BJ (cell line): ENCODE measurements around the gene ANKH. TPM values are rescaled to one million over a fixed set of nuclear protein-coding genes. Genes with fewer than 3 reads are reported as not detected.

ENCODE experiments used
- CTCF ChIA-PET: fragments of 350-600 bp; formaldehyde crosslinking; extraction: SDS; loops from one replicate; lab custom pipeline; 2021; ENCODE audit warnings: antibody characterized with exemption, inconsistent platforms; lab: Yijun Ruan, JAX
- POLR2A ChIA-PET: fragments of 300-600 bp; sonication (Branson Sonifier 250); formaldehyde crosslinking; extraction: SDS; loops from one replicate; lab custom pipeline; 2021; ENCODE audit warnings: antibody characterized with exemption; lab: Charles Lee
- DNase-seq: peaks from one replicate; pipeline ENCODE4 v3.0.0-alpha.2; 2011; ENCODE audit warnings: low read depth
- H3K27me3 ChIP-seq: 2 replicates; pipeline ENCODE4 v1.6.0; 2011; ENCODE audit warnings: low read length; ENCODE audit not compliant: control insufficient read depth, insufficient read depth
- H3K36me3 ChIP-seq: 2 replicates; pipeline ENCODE4 v1.5.1; 2011; ENCODE audit warnings: low read length; ENCODE audit not compliant: control insufficient read depth, insufficient read depth
- H3K4me3 ChIP-seq: 2 replicates; pipeline ENCODE4 v1.5.1; 2011; ENCODE audit warnings: low read depth, mild to moderate bottlenecking, control low read depth, low read length
- polyA plus RNA-seq: library from polyadenylated mRNA; depleted of rRNA; stranded (reverse); fragments of >200 nt; gene quantifications from 2 replicates; pipeline ENCODE4 v1.2.3, GENCODE V29; 2011
- TF ChIP-seq, protein P1 (sequence below): IDR thresholded peaks from 2 replicates; pipeline ENCODE4 v1.5.1; 2011; ENCODE audit warnings: low read depth, mild to moderate bottlenecking, control low read depth, inconsistent platforms, low read length, moderate library complexity; ENCODE audit not compliant: insufficient read depth

Gene ANKH
- polyA plus RNA-seq, 1 experiment = 65.3 TPM

DNA sequence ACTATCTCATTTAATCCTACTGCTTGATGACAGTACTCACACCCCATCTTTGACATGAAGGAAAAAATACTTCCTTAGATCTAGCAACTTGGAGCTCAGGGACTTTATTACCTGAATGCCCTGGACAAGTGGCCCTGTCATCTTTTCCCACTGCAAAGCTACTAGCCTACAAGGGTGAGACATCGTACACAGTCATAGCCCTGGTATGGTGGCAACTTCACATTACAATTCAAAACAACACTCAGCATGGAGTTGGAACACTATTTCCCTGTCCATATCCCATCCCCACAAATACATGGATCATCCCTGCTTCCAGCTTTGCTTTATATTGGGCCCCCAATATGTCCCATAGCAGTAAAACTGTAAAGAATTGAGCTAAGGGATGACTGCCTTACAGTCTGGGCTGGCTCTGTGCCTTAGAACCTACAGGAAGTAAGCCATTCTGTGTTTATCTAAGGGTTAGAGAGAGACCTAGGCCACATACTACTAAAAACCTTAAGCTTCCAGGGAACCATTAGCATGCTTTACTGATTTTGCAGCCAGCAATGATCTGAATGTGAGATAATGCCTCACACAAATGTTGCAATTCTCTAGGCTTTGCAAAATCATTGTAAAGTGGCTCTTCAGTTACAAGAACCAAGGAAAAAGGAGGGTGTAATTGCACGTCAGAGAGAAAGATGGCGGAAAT is 151.2 kb downstream of the ANKH start:
- CTCF ChIA-PET = interaction anchor here (0.6 to 2.3 kb wide), 7 partner anchors 10 to 283 kb away, joined by 3 to 11 read pairs (median 4); no protein-coding TSS in a partner anchor

DNA sequence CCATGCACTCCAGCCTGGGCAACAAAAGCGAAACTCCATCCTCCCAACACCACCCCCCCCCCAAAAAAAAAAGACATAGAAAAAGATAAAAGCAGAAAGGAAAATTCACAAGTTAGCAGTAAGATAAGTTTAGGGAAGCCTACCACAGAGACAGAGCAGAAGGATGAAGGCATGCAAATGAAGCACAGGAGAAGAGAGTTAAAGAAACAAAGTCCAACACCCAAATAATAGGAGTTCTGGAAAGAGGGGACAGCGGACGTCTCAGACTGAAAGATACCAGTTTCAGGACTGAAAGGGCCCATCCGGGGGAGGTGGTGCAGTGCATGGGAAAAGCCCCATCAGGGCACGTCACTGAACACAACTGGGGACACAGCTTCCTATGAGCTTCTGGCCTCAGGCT is 152.8 kb downstream of the ANKH start:
- TF ChIP-seq, protein P1, sequence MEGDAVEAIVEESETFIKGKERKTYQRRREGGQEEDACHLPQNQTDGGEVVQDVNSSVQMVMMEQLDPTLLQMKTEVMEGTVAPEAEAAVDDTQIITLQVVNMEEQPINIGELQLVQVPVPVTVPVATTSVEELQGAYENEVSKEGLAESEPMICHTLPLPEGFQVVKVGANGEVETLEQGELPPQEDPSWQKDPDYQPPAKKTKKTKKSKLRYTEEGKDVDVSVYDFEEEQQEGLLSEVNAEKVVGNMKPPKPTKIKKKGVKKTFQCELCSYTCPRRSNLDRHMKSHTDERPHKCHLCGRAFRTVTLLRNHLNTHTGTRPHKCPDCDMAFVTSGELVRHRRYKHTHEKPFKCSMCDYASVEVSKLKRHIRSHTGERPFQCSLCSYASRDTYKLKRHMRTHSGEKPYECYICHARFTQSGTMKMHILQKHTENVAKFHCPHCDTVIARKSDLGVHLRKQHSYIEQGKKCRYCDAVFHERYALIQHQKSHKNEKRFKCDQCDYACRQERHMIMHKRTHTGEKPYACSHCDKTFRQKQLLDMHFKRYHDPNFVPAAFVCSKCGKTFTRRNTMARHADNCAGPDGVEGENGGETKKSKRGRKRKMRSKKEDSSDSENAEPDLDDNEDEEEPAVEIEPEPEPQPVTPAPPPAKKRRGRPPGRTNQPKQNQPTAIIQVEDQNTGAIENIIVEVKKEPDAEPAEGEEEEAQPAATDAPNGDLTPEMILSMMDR = no peak
- POLR2A ChIA-PET = no interaction called here
- Histone ChIP-seq H3K36me3 (peaks cover 10% of the 10 kb centered on the region), H3K4me3 (no peak overlapping the region), H3K27me3 (no peaks in the 10 kb centered on the region)
- no peak for DNase-seq
- CTCF ChIA-PET = no interaction called here

More for the DNA sequence above, 151.2 kb downstream of the ANKH start:
- POLR2A ChIA-PET = interaction anchor here (0.7 kb wide), 1 partner anchor 11 kb away, joined by 4 read pairs; no protein-coding TSS in a partner anchor
- peaks cover 2% of the 10 kb centered on the region; the same call in 1 of the 2 replicates for H3K36me3 ChIP-seq
- DNase-seq = no peak
- H3K27me3 ChIP-seq = no peaks in the 10 kb centered on the region
- TF ChIP-seq, protein P1 = no peak
- H3K4me3 ChIP-seq = no peak overlapping the region

DNA sequence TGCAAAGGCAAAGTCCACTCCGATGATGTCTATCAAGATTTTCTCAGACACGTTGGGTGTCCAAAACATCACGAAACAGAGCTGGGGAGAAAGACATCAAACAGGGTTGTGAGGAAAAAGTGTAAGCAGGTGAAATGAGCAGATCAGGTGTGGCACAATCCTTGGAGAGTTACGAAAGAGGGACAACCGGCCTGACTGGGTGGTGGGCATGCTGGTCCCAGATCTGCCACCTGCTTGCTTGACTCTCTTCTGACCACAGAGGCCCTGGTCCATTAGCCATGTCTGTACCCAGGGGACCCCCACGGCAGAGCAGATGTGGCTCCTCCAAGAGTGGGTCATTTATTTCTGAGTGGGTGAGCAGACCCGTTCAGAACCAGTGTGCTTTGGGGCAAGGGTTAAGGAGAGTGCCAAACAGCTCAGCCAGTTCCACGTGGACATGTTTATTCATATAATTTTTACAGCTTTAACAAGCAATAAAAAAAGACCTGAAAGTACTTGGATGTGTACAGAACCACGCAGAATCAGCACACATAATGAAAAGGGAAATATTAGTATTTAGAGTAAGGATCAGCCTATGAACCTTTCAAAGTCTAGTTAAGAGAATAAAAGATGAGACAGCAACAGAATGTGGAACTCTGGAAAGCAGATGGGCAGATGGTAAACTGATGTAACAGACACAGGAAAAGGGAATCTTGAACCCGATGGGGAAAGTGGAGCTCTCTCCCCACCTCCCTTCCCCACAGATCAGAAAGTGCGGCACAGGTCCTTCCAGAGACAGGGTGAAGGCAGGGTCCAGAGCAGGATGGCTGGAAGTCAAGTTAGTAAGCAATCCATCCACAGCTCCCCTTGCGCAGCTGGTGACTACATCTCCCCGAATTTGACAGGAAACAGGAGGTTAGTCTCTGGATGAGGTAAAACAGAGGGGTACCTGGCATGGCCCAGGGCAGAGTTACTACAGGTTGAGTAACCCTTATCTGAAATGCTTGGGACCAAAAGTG is 154.5 kb downstream of the ANKH start:
- DNase-seq = no peak
- no peaks in the 10 kb centered on the region for H3K27me3 ChIP-seq
- CTCF ChIA-PET = interaction anchor here (0.7 to 1.1 kb wide), 3 partner anchors 10 to 31 kb away, joined by 3 read pairs; no protein-coding TSS in a partner anchor
- H3K36me3 ChIP-seq = peaks cover 14% of the 10 kb centered on the region
- no peak overlapping the region for H3K4me3 ChIP-seq
- TF ChIP-seq, protein P1 = no peak
- POLR2A ChIA-PET = no interaction called here

DNA sequence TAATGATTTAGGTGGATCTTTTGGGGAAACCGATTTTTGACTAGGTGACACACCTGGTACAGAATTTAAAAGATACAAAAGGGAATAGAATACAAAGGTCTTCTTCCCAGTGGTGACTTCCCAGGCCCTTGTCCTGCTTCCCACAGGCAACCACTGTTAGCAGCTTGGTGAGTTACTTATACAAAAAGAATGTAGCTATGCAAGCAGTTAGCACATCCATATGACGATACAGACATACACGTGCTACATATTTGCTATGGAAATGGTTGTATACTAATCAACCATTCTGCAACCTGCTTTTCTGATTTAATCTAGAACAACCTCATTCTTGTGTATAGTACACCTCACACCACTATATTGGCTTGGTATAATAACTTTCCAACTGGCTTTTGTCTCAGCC is 156.1 kb downstream of the ANKH start:
- DNase-seq = no peak
- H3K27me3 ChIP-seq = no peaks in the 10 kb centered on the region

More for the DNA sequence above, 156.1 kb downstream of the ANKH start:
- ChIA-PET CTCF (no interaction called here), POLR2A (interaction anchor here (0.5 kb wide), 1 partner anchor 289 kb away, joined by 12 read pairs; no protein-coding TSS in a partner anchor)
- TF ChIP-seq, protein P1 = no peak
- Histone ChIP-seq H3K4me3 (no peak overlapping the region), H3K36me3 (peaks cover 26% of the 10 kb centered on the region)
